ENCODE measurements around the gene TEX29.

DNA sequence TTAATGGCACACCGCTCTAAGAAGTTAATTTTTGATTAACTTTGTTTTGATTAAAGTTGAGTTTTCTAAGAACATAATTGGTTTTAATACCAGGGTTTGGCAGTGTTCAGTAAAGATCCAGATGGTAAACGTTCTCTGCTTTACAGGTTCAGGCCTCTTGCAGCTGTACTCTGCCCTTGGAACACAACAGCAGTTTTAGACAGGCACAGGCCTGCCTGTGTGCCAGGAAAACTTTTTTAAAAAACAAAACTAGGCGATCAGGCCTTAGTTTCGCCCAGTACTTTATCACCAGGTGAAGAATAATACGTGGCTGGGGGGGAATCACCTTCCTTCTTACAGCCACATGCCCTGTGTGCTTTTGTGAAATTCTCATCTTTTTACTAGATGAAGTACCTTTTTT, 38.0 kb upstream of the TEX29 start:
- TF ChIP-seq POLR2A (IDR thresholded peaks at IDR 0.05): no peak
- TF ChIP-seq, protein P1, sequence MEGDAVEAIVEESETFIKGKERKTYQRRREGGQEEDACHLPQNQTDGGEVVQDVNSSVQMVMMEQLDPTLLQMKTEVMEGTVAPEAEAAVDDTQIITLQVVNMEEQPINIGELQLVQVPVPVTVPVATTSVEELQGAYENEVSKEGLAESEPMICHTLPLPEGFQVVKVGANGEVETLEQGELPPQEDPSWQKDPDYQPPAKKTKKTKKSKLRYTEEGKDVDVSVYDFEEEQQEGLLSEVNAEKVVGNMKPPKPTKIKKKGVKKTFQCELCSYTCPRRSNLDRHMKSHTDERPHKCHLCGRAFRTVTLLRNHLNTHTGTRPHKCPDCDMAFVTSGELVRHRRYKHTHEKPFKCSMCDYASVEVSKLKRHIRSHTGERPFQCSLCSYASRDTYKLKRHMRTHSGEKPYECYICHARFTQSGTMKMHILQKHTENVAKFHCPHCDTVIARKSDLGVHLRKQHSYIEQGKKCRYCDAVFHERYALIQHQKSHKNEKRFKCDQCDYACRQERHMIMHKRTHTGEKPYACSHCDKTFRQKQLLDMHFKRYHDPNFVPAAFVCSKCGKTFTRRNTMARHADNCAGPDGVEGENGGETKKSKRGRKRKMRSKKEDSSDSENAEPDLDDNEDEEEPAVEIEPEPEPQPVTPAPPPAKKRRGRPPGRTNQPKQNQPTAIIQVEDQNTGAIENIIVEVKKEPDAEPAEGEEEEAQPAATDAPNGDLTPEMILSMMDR (IDR thresholded peaks at IDR 0.05): no peak
- TF ChIP-seq EP300 (IDR thresholded peaks at IDR 0.05): no peak
